ENCODE data around the gene GULP1.

The GULP1 gene

GRCh38 chr2:188569431-188570165, 277.9 kb downstream of the GULP1 start:
- Histone ChIP-seq H3K23ac (ENCODE audit: low read depth, low read length, poor library complexity) (no peak overlapping the region), H2BK120ac (ENCODE audit: low read depth, low read length) (no peak overlapping the region), H3K4me3 (ENCODE audit: low read length in 2 of 2) (no peak overlapping the region), H2AK5ac (ENCODE audit: low read depth, low read length) (no peak overlapping the region), H3K14ac (ENCODE audit: low read length) (no peak overlapping the region), H4K8ac (ENCODE audit: low read depth, low read length) (no peak overlapping the region), H3K9me3 (replicated peaks in 1 of 2; ENCODE audit: control insufficient read depth in 2 of 2, insufficient read depth in 1 of 2, low read depth in 1 of 2, low read length in 2 of 2) (no peaks in the 10 kb centered on the region), H3K27ac (replicated peaks; ENCODE audit: low read length) (no peak overlapping the region), H3K4me2 (ENCODE audit: insufficient read depth, low read length, poor library complexity, severe bottlenecking) (no peak overlapping the region), H3K27me3 (ENCODE audit: control insufficient read depth in 3 of 3, insufficient read depth in 3 of 3, low read depth in 1 of 3, low read length in 3 of 3) (no peaks in the 10 kb centered on the region), H2BK15ac (ENCODE audit: low read length) (no peak overlapping the region), H3K79me1 (ENCODE audit: low read depth, low read length) (no peaks in the 10 kb centered on the region), H2BK5ac (ENCODE audit: low read length) (no peak overlapping the region), H3K18ac (ENCODE audit: low read length) (no peak overlapping the region), H2BK12ac (ENCODE audit: low read length) (no peak overlapping the region), H4K91ac (ENCODE audit: low read depth, low read length, poor library complexity) (no peak overlapping the region), H3K36me3 (replicated peaks in 1 of 2; ENCODE audit: control insufficient read depth in 2 of 2, insufficient read depth in 2 of 2, low read length in 2 of 2) (peaks cover 0 to 55% of the 10 kb centered on the region in 2 donors), H3K9ac (ENCODE audit: low read depth, low read length, poor library complexity) (no peak overlapping the region), H3K4me1 (ENCODE audit: control insufficient read depth in 2 of 2, insufficient read depth in 1 of 2, low read depth in 1 of 2, low read length in 2 of 2) (no peaks in the 10 kb centered on the region), H3K4ac (ENCODE audit: low read length) (no peak overlapping the region), H2AFZ (ENCODE audit: low read length) (no peak overlapping the region)
- no peak for DNase-seq (ENCODE audit: low spot score)
- 100% methylated on average over 1 of the region's 4 CpGs; no CpG with 5 or more reads in 1 of the 2 donors for WGBS, 2 donors (ENCODE audit: extremely low coverage in 2 of 2, insufficient read length in 2 of 2, insufficient replicate concordance in 1 of 2)

- Histone ChIP-seq H2BK12ac (ENCODE audit: low read length) (no peak overlapping the region), H2BK15ac (ENCODE audit: low read length) (no peak overlapping the region), H3K4ac (ENCODE audit: low read length) (no peak overlapping the region), H3K9me3 (replicated peaks in 1 of 2; ENCODE audit: control insufficient read depth in 2 of 2, insufficient read depth in 1 of 2, low read depth in 1 of 2, low read length in 2 of 2) (no peaks in the 10 kb centered on the region), H3K14ac (ENCODE audit: low read length) (no peak overlapping the region), H3K27ac (replicated peaks; ENCODE audit: low read length) (no peak overlapping the region), H3K4me3 (ENCODE audit: low read length in 2 of 2) (no peak overlapping the region), H4K8ac (ENCODE audit: low read depth, low read length) (no peak overlapping the region), H3K4me2 (ENCODE audit: insufficient read depth, low read length, poor library complexity, severe bottlenecking) (no peak overlapping the region), H2BK120ac (ENCODE audit: low read depth, low read length) (no peak overlapping the region), H4K91ac (ENCODE audit: low read depth, low read length, poor library complexity) (no peak overlapping the region), H3K9ac (ENCODE audit: low read depth, low read length, poor library complexity) (no peak overlapping the region), H3K79me1 (ENCODE audit: low read depth, low read length) (no peaks in the 10 kb centered on the region), H2AFZ (ENCODE audit: low read length) (no peak overlapping the region), H2AK5ac (ENCODE audit: low read depth, low read length) (no peak overlapping the region), H2BK5ac (ENCODE audit: low read length) (no peak overlapping the region), H3K18ac (ENCODE audit: low read length) (no peak overlapping the region), H3K4me1 (ENCODE audit: control insufficient read depth in 2 of 2, insufficient read depth in 1 of 2, low read depth in 1 of 2, low read length in 2 of 2) (no peaks in the 10 kb centered on the region), H3K27me3 (ENCODE audit: control insufficient read depth in 3 of 3, insufficient read depth in 3 of 3, low read depth in 1 of 3, low read length in 3 of 3) (no peaks in the 10 kb centered on the region), H3K23ac (ENCODE audit: low read depth, low read length, poor library complexity) (no peak overlapping the region), H3K36me3 (replicated peaks in 1 of 2; ENCODE audit: control insufficient read depth in 2 of 2, insufficient read depth in 2 of 2, low read length in 2 of 2) (peaks cover 0 to 61% of the 10 kb centered on the region in 2 donors)
- WGBS, 2 donors (ENCODE audit: extremely low coverage in 2 of 2, insufficient read length in 2 of 2, insufficient replicate concordance in 1 of 2), result no CpG with 5 or more reads among the region's 1 CpG
- no peak for DNase-seq (ENCODE audit: low spot score)
Measured at GRCh38 chr2:188570370-188570769, 278.7 kb downstream of the GULP1 start.

- Histone ChIP-seq H4K91ac (ENCODE audit: low read depth, low read length, poor library complexity) (no peak overlapping the region), H3K4ac (ENCODE audit: low read length) (no peak overlapping the region), H2BK12ac (ENCODE audit: low read length) (no peak overlapping the region), H3K23ac (ENCODE audit: low read depth, low read length, poor library complexity) (no peak overlapping the region), H3K4me1 (ENCODE audit: control insufficient read depth in 2 of 2, insufficient read depth in 1 of 2, low read depth in 1 of 2, low read length in 2 of 2) (no peaks in the 10 kb centered on the region), H3K4me3 (ENCODE audit: low read length in 2 of 2) (no peak overlapping the region), H3K4me2 (ENCODE audit: insufficient read depth, low read length, poor library complexity, severe bottlenecking) (no peak overlapping the region), H2BK5ac (ENCODE audit: low read length) (no peak overlapping the region), H4K8ac (ENCODE audit: low read depth, low read length) (no peak overlapping the region), H3K36me3 (replicated peaks in 1 of 2; ENCODE audit: control insufficient read depth in 2 of 2, insufficient read depth in 2 of 2, low read length in 2 of 2) (peaks cover 0 to 61% of the 10 kb centered on the region in 2 donors), H3K9ac (ENCODE audit: low read depth, low read length, poor library complexity) (no peak overlapping the region), H3K18ac (ENCODE audit: low read length) (no peak overlapping the region), H3K9me3 (replicated peaks in 1 of 2; ENCODE audit: control insufficient read depth in 2 of 2, insufficient read depth in 1 of 2, low read depth in 1 of 2, low read length in 2 of 2) (no peaks in the 10 kb centered on the region), H3K14ac (ENCODE audit: low read length) (no peak overlapping the region), H2AK5ac (ENCODE audit: low read depth, low read length) (no peak overlapping the region), H2AFZ (ENCODE audit: low read length) (no peak overlapping the region), H2BK15ac (ENCODE audit: low read length) (no peak overlapping the region), H3K79me1 (ENCODE audit: low read depth, low read length) (no peaks in the 10 kb centered on the region), H3K27ac (replicated peaks; ENCODE audit: low read length) (no peak overlapping the region), H2BK120ac (ENCODE audit: low read depth, low read length) (no peak overlapping the region), H3K27me3 (ENCODE audit: control insufficient read depth in 3 of 3, insufficient read depth in 3 of 3, low read depth in 1 of 3, low read length in 3 of 3) (no peaks in the 10 kb centered on the region)
- no CpG with 5 or more reads among the region's 3 CpGs for WGBS, 2 donors (ENCODE audit: extremely low coverage in 2 of 2, insufficient read length in 2 of 2, insufficient replicate concordance in 1 of 2)
- no peak for DNase-seq (ENCODE audit: low spot score)
Measured at GRCh38 chr2:188571543-188572303, 280.0 kb downstream of the GULP1 start.

- no peaks in the 10 kb centered on the region for H3K4me1 ChIP-seq (ENCODE audit: control insufficient read depth in 2 of 2, insufficient read depth in 1 of 2, low read depth in 1 of 2, low read length in 2 of 2)
- no peak overlapping the region for H4K8ac ChIP-seq (ENCODE audit: low read depth, low read length)
- no peak overlapping the region for H3K9ac ChIP-seq (ENCODE audit: low read depth, low read length, poor library complexity)
- H3K18ac ChIP-seq (ENCODE audit: low read length), result no peak overlapping the region
- H3K4me2 ChIP-seq (ENCODE audit: insufficient read depth, low read length, poor library complexity, severe bottlenecking), result no peak overlapping the region
- H2AFZ ChIP-seq (ENCODE audit: low read length), result no peak overlapping the region
- H3K4me3 ChIP-seq (ENCODE audit: low read length in 2 of 2), result no peak overlapping the region
- no peak overlapping the region for H2BK12ac ChIP-seq (ENCODE audit: low read length)
- H4K91ac ChIP-seq (ENCODE audit: low read depth, low read length, poor library complexity), result no peak overlapping the region
- H3K14ac ChIP-seq (ENCODE audit: low read length), result no peak overlapping the region
- no peak overlapping the region for H2AK5ac ChIP-seq (ENCODE audit: low read depth, low read length)
- no peaks in the 10 kb centered on the region for H3K9me3 ChIP-seq (replicated peaks in 1 of 2; ENCODE audit: control insufficient read depth in 2 of 2, insufficient read depth in 1 of 2, low read depth in 1 of 2, low read length in 2 of 2)
- no peak overlapping the region for H3K4ac ChIP-seq (ENCODE audit: low read length)
- no peak overlapping the region for H2BK5ac ChIP-seq (ENCODE audit: low read length)
- no peak overlapping the region for H3K23ac ChIP-seq (ENCODE audit: low read depth, low read length, poor library complexity)
- no peaks in the 10 kb centered on the region for H3K27me3 ChIP-seq (ENCODE audit: control insufficient read depth in 3 of 3, insufficient read depth in 3 of 3, low read depth in 1 of 3, low read length in 3 of 3)
- no peak overlapping the region for H2BK120ac ChIP-seq (ENCODE audit: low read depth, low read length)
- no peak overlapping the region for H2BK15ac ChIP-seq (ENCODE audit: low read length)
- DNase-seq (ENCODE audit: low spot score), result no peak
- peaks cover 0 to 61% of the 10 kb centered on the region in 2 donors for H3K36me3 ChIP-seq (replicated peaks in 1 of 2; ENCODE audit: control insufficient read depth in 2 of 2, insufficient read depth in 2 of 2, low read length in 2 of 2)
- no CpG with 5 or more reads among the region's 1 CpG for WGBS, 2 donors (ENCODE audit: extremely low coverage in 2 of 2, insufficient read length in 2 of 2, insufficient replicate concordance in 1 of 2)
- no peak overlapping the region for H3K27ac ChIP-seq (replicated peaks; ENCODE audit: low read length)
- H3K79me1 ChIP-seq (ENCODE audit: low read depth, low read length), result no peaks in the 10 kb centered on the region
Measured at GRCh38 chr2:188572592-188572991, 280.9 kb downstream of the GULP1 start.

All from neuronal stem cell (in vitro differentiated cells).